Keratinocyte (primary cell): ENCODE measurements around the gene ERG. TPM values are rescaled to one million over a fixed set of nuclear protein-coding genes. Genes with fewer than 3 reads are reported as not detected.
A peak's percentile ranks its signal among the peaks of the same experiment; 100 is the strongest.

ENCODE experiments used
- DNase-seq: peaks from one replicate; pipeline ENCODE4 v3.0.0-alpha.2; 2011; ENCODE audit warnings: low read depth, missing footprints, low spot score
- FAIRE-seq: peaks from 2 replicates; lab custom pipeline; 2011; peaks lifted over from hg19 to GRCh38; lab: Jason Lieb, UNC
- H2AFZ ChIP-seq: 2 replicates; pipeline ENCODE4 v1.6.0; 2012; ENCODE audit warnings: low read length, control low read depth, inconsistent platforms; ENCODE audit not compliant: control insufficient read depth
- H3K27ac ChIP-seq: 2 replicates; pipeline ENCODE4 v1.5.1; 2011; ENCODE audit warnings: low read length; ENCODE audit not compliant: control insufficient read depth, insufficient read depth
- H3K27me3 ChIP-seq: 3 replicates; pipeline ENCODE4 v1.6.0; 2011; ENCODE audit warnings: low read length; ENCODE audit not compliant: control insufficient read depth, insufficient read depth; ENCODE audit errors: extremely low read depth
- H3K36me3 ChIP-seq, 2 experiments: 2 replicates in 1 of 2; 3 replicates in 1 of 2; pipeline ENCODE4 v1.5.1; 2011; ENCODE audit warnings: low read length in 2 of 2, mild to moderate bottlenecking in 1 of 2; ENCODE audit not compliant: control insufficient read depth in 2 of 2, insufficient read depth in 2 of 2; ENCODE audit errors: extremely low read depth in 1 of 2
- H3K4me1 ChIP-seq: 3 replicates; pipeline ENCODE4 v1.5.1; 2011; ENCODE audit warnings: low read length; ENCODE audit not compliant: control insufficient read depth, insufficient read depth; ENCODE audit errors: extremely low read depth
- H3K4me2 ChIP-seq: 3 replicates; pipeline ENCODE4 v1.6.0; 2011; ENCODE audit warnings: low read depth, low read length; ENCODE audit not compliant: control insufficient read depth, insufficient read depth; ENCODE audit errors: extremely low read depth
- H3K4me3 ChIP-seq, 3 experiments: fragments of 200-600 bp in 1 of 3; sonication (generic) in 1 of 3; 2 replicates in 2 of 3; 3 replicates in 1 of 3; pipeline ENCODE4 v1.5.1; 2011 to 2016; ENCODE audit warnings: low read length in 3 of 3, mild to moderate bottlenecking in 3 of 3, control low read depth in 2 of 3, inconsistent platforms in 1 of 3, low read depth in 1 of 3, mixed read lengths in 1 of 3, mixed run types in 1 of 3, moderate library complexity in 1 of 3; ENCODE audit not compliant: control insufficient read depth in 2 of 3, insufficient read depth in 2 of 3; ENCODE audit errors: extremely low read depth in 1 of 3
- H3K79me2 ChIP-seq: 2 replicates; pipeline ENCODE4 v1.6.0; 2012; ENCODE audit warnings: low read length; ENCODE audit not compliant: control insufficient read depth, insufficient read depth
- H3K9ac ChIP-seq: 3 replicates; pipeline ENCODE4 v1.6.0; 2011; ENCODE audit warnings: low read length; ENCODE audit not compliant: control insufficient read depth, insufficient read depth; ENCODE audit errors: extremely low read depth
- H3K9me1 ChIP-seq: 3 replicates; pipeline ENCODE4 v1.6.0; 2011; ENCODE audit warnings: low read length; ENCODE audit not compliant: control insufficient read depth, insufficient read depth; ENCODE audit errors: extremely low read depth
- H3K9me3 ChIP-seq: 2 replicates; pipeline ENCODE4 v1.5.1; 2012; ENCODE audit warnings: low read depth, low read length; ENCODE audit not compliant: control insufficient read depth
- H4K20me1 ChIP-seq: 3 replicates; pipeline ENCODE4 v1.6.0; 2011; ENCODE audit warnings: low read length; ENCODE audit not compliant: control insufficient read depth, insufficient read depth; ENCODE audit errors: extremely low read depth
- EZH2 ChIP-seq: IDR thresholded peaks from one replicate; pipeline ENCODE4 v1.6.1; 2012; ENCODE audit warnings: inconsistent platforms, mild to moderate bottlenecking, low read length, moderate library complexity
- dilution Hi-C: fragments of 300-500 bp; cut with MboI; formaldehyde crosslinking; loops from one replicate; pipeline ENCODE4 v1.7.0; 2020; ENCODE audit warnings: low sequenced_read_pairs; ENCODE audit not compliant: extremely low pct_ligation_motif_present
- polyA plus RNA-seq, 5 experiments: library from polyadenylated mRNA; depleted of rRNA in 3 of 5; stranded (reverse) in 3 of 5; stranded (forward) in 1 of 5; unstranded in 1 of 5; fragments of >200 nt; gene quantifications; 1 replicate in 1 of 5; 2 replicates in 3 of 5; 3 replicates in 1 of 5; pipeline versions ENCODE4 v1.2.1 to v1.2.3, GENCODE V29; 2011 to 2012; ENCODE audit warnings: missing spikeins in 2 of 5, low read depth in 1 of 5, low replicate concordance in 1 of 5
- TF ChIP-seq, protein P1 (sequence below), 3 experiments: IDR thresholded peaks in 1 of 3; conservative IDR thresholded peaks in 1 of 3; optimal IDR thresholded peaks in 1 of 3; 2 replicates in 2 of 3; 3 replicates in 1 of 3; pipeline versions ENCODE3 to v1.5.1; 2011; ENCODE audit warnings: low read length in 3 of 3, mild to moderate bottlenecking in 3 of 3, moderate library complexity in 2 of 3, control low read depth in 1 of 3, inconsistent platforms in 1 of 3; ENCODE audit not compliant: insufficient read depth in 2 of 3; ENCODE audit errors: extremely low read depth in 1 of 3

Gene ERG
- polyA plus RNA-seq, 1 donor (not counting 4 experiments of a cell fraction or from before 2014, with no cell fraction given), result 0.08 TPM

DNA sequence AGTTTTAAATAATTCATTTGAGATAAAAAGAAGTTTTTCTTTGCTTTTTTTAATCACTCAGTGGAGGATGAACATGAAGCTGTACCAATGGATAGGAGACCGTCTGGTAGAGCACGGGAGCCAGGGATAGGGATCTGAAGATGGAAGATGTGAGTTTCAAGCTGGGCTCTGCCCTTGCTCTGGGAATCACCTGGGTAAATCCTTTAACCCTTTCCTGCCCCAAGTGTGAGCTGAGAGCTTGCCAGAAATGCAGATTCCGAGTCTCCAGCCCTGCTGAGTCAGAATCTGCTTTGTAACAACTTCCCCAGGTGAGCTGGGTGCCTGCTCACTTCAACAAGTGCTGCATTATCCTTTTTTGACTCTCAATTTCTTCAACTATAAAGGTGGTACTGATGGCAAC is 44.1 kb downstream of the ERG start:
- Histone ChIP-seq H3K79me2 (no peaks in the 10 kb centered on the region), H3K4me1 (peaks cover under 1% of the 10 kb centered on the region), H3K27ac (no peak overlapping the region), H2AFZ (no peak overlapping the region), H3K9me1 (no peaks in the 10 kb centered on the region), H3K36me3 (no peaks in the 10 kb centered on the region), H3K4me3 (no peak overlapping the region), H3K4me2 (no peak overlapping the region), H3K9ac (no peak overlapping the region), H4K20me1 (no peaks in the 10 kb centered on the region), H3K27me3 (no peaks in the 10 kb centered on the region), H3K9me3 (no peaks in the 10 kb centered on the region)
- peak; percentile 59 for FAIRE-seq
- no peak for DNase-seq
- TF ChIP-seq EZH2, result no peak
- TF ChIP-seq, protein P1, sequence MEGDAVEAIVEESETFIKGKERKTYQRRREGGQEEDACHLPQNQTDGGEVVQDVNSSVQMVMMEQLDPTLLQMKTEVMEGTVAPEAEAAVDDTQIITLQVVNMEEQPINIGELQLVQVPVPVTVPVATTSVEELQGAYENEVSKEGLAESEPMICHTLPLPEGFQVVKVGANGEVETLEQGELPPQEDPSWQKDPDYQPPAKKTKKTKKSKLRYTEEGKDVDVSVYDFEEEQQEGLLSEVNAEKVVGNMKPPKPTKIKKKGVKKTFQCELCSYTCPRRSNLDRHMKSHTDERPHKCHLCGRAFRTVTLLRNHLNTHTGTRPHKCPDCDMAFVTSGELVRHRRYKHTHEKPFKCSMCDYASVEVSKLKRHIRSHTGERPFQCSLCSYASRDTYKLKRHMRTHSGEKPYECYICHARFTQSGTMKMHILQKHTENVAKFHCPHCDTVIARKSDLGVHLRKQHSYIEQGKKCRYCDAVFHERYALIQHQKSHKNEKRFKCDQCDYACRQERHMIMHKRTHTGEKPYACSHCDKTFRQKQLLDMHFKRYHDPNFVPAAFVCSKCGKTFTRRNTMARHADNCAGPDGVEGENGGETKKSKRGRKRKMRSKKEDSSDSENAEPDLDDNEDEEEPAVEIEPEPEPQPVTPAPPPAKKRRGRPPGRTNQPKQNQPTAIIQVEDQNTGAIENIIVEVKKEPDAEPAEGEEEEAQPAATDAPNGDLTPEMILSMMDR (optimal IDR thresholded peaks at IDR 0.05 in 1 of 3, IDR thresholded peaks at IDR 0.05 in 1 of 3, conservative IDR thresholded peaks at IDR 0.05 in 1 of 3; ENCODE audit: extremely low read depth in 1 of 3, insufficient read depth in 2 of 3, low read length in 3 of 3), result no peak
- dilution Hi-C loops, result no loop called here

- Histone ChIP-seq H3K9me1 (no peaks in the 10 kb centered on the region), H3K79me2 (no peaks in the 10 kb centered on the region), H3K27ac (no peak overlapping the region), H3K4me1 (no peaks in the 10 kb centered on the region), H4K20me1 (no peaks in the 10 kb centered on the region), H2AFZ (peak overlapping the region; percentile 42), H3K9me3 (no peaks in the 10 kb centered on the region), H3K36me3 (no peaks in the 10 kb centered on the region), H3K4me3 (no peak overlapping the region), H3K27me3 (no peaks in the 10 kb centered on the region), H3K4me2 (no peak overlapping the region), H3K9ac (no peak overlapping the region)
- TF ChIP-seq EZH2, result no peak
- TF ChIP-seq, protein P1 (optimal IDR thresholded peaks at IDR 0.05 in 1 of 3, IDR thresholded peaks at IDR 0.05 in 1 of 3, conservative IDR thresholded peaks at IDR 0.05 in 1 of 3; ENCODE audit: extremely low read depth in 1 of 3, insufficient read depth in 2 of 3, low read length in 3 of 3), result no peak
- FAIRE-seq (no peak), DNase-seq (no peak)
- dilution Hi-C loops, result no loop called here
Observed at GRCh38 chr21:38448671-38449385, 49.4 kb downstream of the ERG start.
